Liver (tissue), 9 donors: ENCODE data around the gene MISP. TPM values are rescaled to one million over a fixed set of nuclear protein-coding genes. Genes with fewer than 3 reads are reported as not detected.

Source experiments
- DNase-seq: peaks from one replicate; pipeline ENCODE4 v3.0.0-alpha.2; 2017; ENCODE audit warnings: low spot score
- H3K27ac ChIP-seq, 2 donors: one replicate each; pipeline ENCODE4 v1.7.0; 2013; ENCODE audit warnings: inconsistent platforms in 2 of 2, low read length in 2 of 2, control low read depth in 1 of 2, low read depth in 1 of 2, mild to moderate bottlenecking in 1 of 2
- H3K27me3 ChIP-seq, 4 donors: one replicate each; pipeline versions ENCODE4 v1.6.1 to v1.7.0; 2013; ENCODE audit warnings: low read length in 3 of 4, inconsistent platforms in 1 of 4, mild to moderate bottlenecking in 1 of 4, moderate library complexity in 1 of 4; ENCODE audit not compliant: control insufficient read depth in 4 of 4, insufficient read depth in 4 of 4
- H3K36me3 ChIP-seq, 4 donors: one replicate each; pipeline versions ENCODE4 v1.6.1 to v1.7.0; 2013; ENCODE audit warnings: low read length in 3 of 4, mild to moderate bottlenecking in 3 of 4, low read depth in 1 of 4, moderate library complexity in 1 of 4; ENCODE audit not compliant: control insufficient read depth in 4 of 4, insufficient read depth in 3 of 4
- H3K4me1 ChIP-seq, 4 donors: one replicate each; pipeline versions ENCODE4 v1.6.1 to v1.7.0; 2013; ENCODE audit warnings: low read length in 3 of 4, mild to moderate bottlenecking in 3 of 4, moderate library complexity in 1 of 4; ENCODE audit not compliant: control insufficient read depth in 4 of 4, insufficient read depth in 4 of 4
- H3K4me3 ChIP-seq, 3 donors: one replicate each; pipeline versions ENCODE4 v1.6.1 to v1.7.0; 2013; ENCODE audit warnings: low read length in 3 of 3, control low read depth in 1 of 3, low read depth in 1 of 3, mild to moderate bottlenecking in 1 of 3
- H3K9ac ChIP-seq, 2 donors: one replicate each; pipeline ENCODE4 v1.7.0; 2013; ENCODE audit warnings: low read length in 2 of 2, mild to moderate bottlenecking in 2 of 2, moderate library complexity in 2 of 2, control low read depth in 1 of 2, low read depth in 1 of 2
- H3K9me3 ChIP-seq, 4 donors: one replicate each; pipeline versions ENCODE4 v1.6.1 to v1.7.0; 2013; ENCODE audit warnings: low read length in 3 of 4; ENCODE audit not compliant: control insufficient read depth in 4 of 4
- GABPA ChIP-seq, 2 donors: IDR thresholded peaks in 1 of 2; conservative IDR thresholded peaks in 1 of 2; 2 replicates each; pipeline ENCODE4 v1.6.1; 2016; ENCODE audit warnings: antibody characterized with exemption in 2 of 2, mild to moderate bottlenecking in 1 of 2, moderate library complexity in 1 of 2
- HNF4A ChIP-seq, 2 donors: conservative IDR thresholded peaks; 2 replicates each; pipeline ENCODE4 v1.6.1; 2016; ENCODE audit warnings: antibody characterized with exemption in 2 of 2, mild to moderate bottlenecking in 2 of 2
- JUND ChIP-seq, 2 donors: IDR thresholded peaks; 2 replicates each; pipeline ENCODE4 v1.6.1; 2016; ENCODE audit warnings: antibody characterized with exemption in 2 of 2
- NR2F2 ChIP-seq: IDR thresholded peaks from 2 replicates; pipeline ENCODE4 v1.6.1; 2016; ENCODE audit warnings: antibody characterized with exemption
- RXRA ChIP-seq, 2 donors: IDR thresholded peaks; 2 replicates each; pipeline ENCODE4 v1.6.1; 2017 to 2018; ENCODE audit warnings: antibody characterized with exemption in 2 of 2, mild to moderate bottlenecking in 1 of 2
- TAF1 ChIP-seq: conservative IDR thresholded peaks from 2 replicates; pipeline ENCODE4 v1.6.1; 2016; ENCODE audit warnings: antibody characterized with exemption, mild to moderate bottlenecking
- YY1 ChIP-seq: IDR thresholded peaks from 2 replicates; pipeline ENCODE4 v1.6.1; 2016; ENCODE audit warnings: antibody characterized with exemption, mild to moderate bottlenecking
- WGBS: extraction: QIAGEN DNeasy Blood & Tissue Kit; methylation state at CpG from one replicate; pipeline ENCODE4 v1.1.7; 2013; 5-methylcytosine and 5-hydroxymethylcytosine counted together
- polyA plus RNA-seq, 2 donors: library from polyadenylated mRNA; stranded (reverse) in 1 of 2; unstranded in 1 of 2; fragments of 200-250 nt in 1 of 2; fragments of >200 nt in 1 of 2; fragmentation: Nextera tagmentation in 1 of 2; extraction: Ambion mirVana in 1 of 2; gene quantifications; one replicate each; pipeline versions ENCODE4 v1.2.1 to v1.2.3, GENCODE V29; 2013 to 2015
- total RNA-seq, 2 donors: library from RNA; depleted of rRNA; stranded (reverse); fragments of >200 nt; gene quantifications; one replicate each; pipeline ENCODE4 v1.2.3, GENCODE V29; 2014
- TF ChIP-seq, protein P1 (sequence below): fragments of 150-350 bp; IDR thresholded peaks from 2 replicates; pipeline ENCODE4 v1.5.1; 2017; ENCODE audit warnings: improper control_type of control experiment, low read depth, low read length; ENCODE audit not compliant: missing input control
- TF ChIP-seq, protein P2 (sequence below): IDR thresholded peaks from 2 replicates; pipeline ENCODE4 v1.6.1; 2016; ENCODE audit warnings: antibody characterized with exemption, mild to moderate bottlenecking
- TF ChIP-seq, protein P3 (sequence below): IDR thresholded peaks from 2 replicates; pipeline ENCODE4 v1.6.1; 2016; ENCODE audit warnings: antibody characterized with exemption
- donor health status: healthy.
- donor health status: healthy.
- donor health status: healthy.
- donor health status: healthy.
- donor health status: healthy.

The MISP gene
- total and polyA plus RNA-seq, 4 donors: 0.05 to 0.08 TPM; not detected in 2

DNA sequence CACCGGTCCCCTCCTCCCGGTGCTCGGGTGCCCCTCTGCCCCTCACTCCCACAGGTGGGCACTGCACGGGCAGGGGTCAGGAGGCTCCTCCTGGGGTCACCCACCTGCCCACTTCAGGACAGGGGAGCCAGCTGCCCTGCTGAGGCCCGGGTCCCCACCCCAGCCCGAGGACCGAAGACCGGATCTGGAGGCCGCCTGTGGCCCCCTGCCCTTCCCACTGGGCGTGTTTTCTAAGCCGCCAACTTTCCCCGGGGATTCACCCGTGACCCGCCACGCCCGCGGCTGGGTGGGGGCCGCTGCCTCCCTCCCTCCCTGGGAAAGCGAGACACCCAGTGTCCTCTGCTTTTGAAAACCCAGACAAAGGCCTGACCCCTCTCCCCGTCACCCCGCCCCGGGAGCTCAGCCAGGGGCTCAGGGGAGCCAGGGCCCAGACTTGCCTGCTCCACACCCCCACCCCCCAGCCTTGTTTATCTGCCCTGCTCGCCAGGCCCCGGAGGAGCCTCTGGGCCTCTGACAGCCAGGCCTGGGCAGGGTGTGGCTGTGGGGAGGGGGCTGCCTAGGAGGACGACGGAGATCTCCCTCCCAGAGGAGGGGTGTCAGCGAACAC lies 40.8 kb upstream of the MISP start:
- TF ChIP-seq, protein P1, sequence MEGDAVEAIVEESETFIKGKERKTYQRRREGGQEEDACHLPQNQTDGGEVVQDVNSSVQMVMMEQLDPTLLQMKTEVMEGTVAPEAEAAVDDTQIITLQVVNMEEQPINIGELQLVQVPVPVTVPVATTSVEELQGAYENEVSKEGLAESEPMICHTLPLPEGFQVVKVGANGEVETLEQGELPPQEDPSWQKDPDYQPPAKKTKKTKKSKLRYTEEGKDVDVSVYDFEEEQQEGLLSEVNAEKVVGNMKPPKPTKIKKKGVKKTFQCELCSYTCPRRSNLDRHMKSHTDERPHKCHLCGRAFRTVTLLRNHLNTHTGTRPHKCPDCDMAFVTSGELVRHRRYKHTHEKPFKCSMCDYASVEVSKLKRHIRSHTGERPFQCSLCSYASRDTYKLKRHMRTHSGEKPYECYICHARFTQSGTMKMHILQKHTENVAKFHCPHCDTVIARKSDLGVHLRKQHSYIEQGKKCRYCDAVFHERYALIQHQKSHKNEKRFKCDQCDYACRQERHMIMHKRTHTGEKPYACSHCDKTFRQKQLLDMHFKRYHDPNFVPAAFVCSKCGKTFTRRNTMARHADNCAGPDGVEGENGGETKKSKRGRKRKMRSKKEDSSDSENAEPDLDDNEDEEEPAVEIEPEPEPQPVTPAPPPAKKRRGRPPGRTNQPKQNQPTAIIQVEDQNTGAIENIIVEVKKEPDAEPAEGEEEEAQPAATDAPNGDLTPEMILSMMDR: no peak
- TF ChIP-seq NR2F2 (peak; percentile 38), HNF4A (conservative IDR thresholded peaks at IDR 0.05) (no peak)
- Histone ChIP-seq H3K4me1 (peaks cover 0 to 5% (median 0%) of the 10 kb centered on the region in 4 donors), H3K9ac (no peak overlapping the region), H3K36me3 (peaks cover 0 to 1% (median 0%) of the 10 kb centered on the region in 4 donors), H3K9me3 (no peaks in the 10 kb centered on the region), H3K27me3 (peaks cover 0 to 4% (median 0%) of the 10 kb centered on the region in 4 donors), H3K4me3 (peak overlapping the region in 2 of 3 donors; percentile 23 to 57), H3K27ac (peak overlapping the region; percentile 33 to 50)
- 23% methylated on average over 27 of the region's 27 CpGs for WGBS
- DNase-seq: no peak

DNA sequence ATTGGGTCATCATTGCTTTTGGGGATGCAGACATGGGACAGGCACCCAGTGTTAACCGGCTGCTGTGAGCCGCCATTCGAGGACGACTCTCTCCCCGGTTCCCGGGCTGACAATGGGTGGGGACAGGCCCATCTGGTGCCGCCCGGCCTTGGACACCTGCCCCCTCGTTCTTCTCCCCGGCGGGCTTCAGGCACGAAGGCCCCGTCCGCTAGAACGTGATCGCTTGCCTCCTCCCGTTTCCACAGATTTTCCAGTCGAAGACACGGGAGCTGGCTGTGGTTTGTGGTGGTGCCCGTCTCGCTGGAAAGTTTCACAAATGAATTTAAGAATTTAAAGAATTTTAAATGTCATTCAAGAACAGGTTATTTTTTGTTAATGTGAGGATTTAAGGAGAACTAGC lies 40.1 kb upstream of the MISP start:
- H3K4me1 ChIP-seq: peaks cover 0 to 5% (median 0%) of the 10 kb centered on the region in 4 donors
- no peak overlapping the region for H3K4me3 ChIP-seq
- DNase-seq: no peak
- no peak overlapping the region for H3K9ac ChIP-seq
- peaks cover 0 to 1% (median 0%) of the 10 kb centered on the region in 4 donors for H3K36me3 ChIP-seq
- peaks cover 0 to 4% (median 0%) of the 10 kb centered on the region in 4 donors for H3K27me3 ChIP-seq
- TF ChIP-seq, protein P2, sequence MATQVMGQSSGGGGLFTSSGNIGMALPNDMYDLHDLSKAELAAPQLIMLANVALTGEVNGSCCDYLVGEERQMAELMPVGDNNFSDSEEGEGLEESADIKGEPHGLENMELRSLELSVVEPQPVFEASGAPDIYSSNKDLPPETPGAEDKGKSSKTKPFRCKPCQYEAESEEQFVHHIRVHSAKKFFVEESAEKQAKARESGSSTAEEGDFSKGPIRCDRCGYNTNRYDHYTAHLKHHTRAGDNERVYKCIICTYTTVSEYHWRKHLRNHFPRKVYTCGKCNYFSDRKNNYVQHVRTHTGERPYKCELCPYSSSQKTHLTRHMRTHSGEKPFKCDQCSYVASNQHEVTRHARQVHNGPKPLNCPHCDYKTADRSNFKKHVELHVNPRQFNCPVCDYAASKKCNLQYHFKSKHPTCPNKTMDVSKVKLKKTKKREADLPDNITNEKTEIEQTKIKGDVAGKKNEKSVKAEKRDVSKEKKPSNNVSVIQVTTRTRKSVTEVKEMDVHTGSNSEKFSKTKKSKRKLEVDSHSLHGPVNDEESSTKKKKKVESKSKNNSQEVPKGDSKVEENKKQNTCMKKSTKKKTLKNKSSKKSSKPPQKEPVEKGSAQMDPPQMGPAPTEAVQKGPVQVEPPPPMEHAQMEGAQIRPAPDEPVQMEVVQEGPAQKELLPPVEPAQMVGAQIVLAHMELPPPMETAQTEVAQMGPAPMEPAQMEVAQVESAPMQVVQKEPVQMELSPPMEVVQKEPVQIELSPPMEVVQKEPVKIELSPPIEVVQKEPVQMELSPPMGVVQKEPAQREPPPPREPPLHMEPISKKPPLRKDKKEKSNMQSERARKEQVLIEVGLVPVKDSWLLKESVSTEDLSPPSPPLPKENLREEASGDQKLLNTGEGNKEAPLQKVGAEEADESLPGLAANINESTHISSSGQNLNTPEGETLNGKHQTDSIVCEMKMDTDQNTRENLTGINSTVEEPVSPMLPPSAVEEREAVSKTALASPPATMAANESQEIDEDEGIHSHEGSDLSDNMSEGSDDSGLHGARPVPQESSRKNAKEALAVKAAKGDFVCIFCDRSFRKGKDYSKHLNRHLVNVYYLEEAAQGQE: no peak
- TF ChIP-seq NR2F2: no peak
- no peak for TF ChIP-seq GABPA (IDR thresholded peaks at IDR 0.05 in 1 of 2, conservative IDR thresholded peaks at IDR 0.05 in 1 of 2)
- TF ChIP-seq RXRA (IDR thresholded peaks at IDR 0.05): no peak
- TF ChIP-seq, protein P3, sequence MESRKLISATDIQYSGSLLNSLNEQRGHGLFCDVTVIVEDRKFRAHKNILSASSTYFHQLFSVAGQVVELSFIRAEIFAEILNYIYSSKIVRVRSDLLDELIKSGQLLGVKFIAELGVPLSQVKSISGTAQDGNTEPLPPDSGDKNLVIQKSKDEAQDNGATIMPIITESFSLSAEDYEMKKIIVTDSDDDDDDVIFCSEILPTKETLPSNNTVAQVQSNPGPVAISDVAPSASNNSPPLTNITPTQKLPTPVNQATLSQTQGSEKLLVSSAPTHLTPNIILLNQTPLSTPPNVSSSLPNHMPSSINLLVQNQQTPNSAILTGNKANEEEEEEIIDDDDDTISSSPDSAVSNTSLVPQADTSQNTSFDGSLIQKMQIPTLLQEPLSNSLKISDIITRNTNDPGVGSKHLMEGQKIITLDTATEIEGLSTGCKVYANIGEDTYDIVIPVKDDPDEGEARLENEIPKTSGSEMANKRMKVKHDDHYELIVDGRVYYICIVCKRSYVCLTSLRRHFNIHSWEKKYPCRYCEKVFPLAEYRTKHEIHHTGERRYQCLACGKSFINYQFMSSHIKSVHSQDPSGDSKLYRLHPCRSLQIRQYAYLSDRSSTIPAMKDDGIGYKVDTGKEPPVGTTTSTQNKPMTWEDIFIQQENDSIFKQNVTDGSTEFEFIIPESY: no peak
- no peak for TF ChIP-seq YY1
- TF ChIP-seq JUND (IDR thresholded peaks at IDR 0.05): no peak
- TF ChIP-seq TAF1: no peak
- TF ChIP-seq, protein P1: no peak
- WGBS: 56% methylated on average over 21 of the region's 21 CpGs
- no peak overlapping the region for H3K27ac ChIP-seq
- no peaks in the 10 kb centered on the region for H3K9me3 ChIP-seq
